HepG2 (cell line): Measurements from ENCODE around the gene ALDH18A1. TPM values are rescaled to one million over a fixed set of nuclear protein-coding genes. Genes with fewer than 3 reads are reported as not detected.

ENCODE experiments used
- ATAC-seq: fragments of 200-7000 bp; cut with Tn5 transposase; 3 replicates; pipeline ENCODE4 v1.9.1; 2020; ENCODE audit warnings: mild to moderate bottlenecking, moderate library complexity
- BruUV-seq: library from RNA; stranded (reverse); fragments of 400-500 nt; replicated peaks from 2 replicates; lab custom pipeline; 2021; lab: Mats Ljungman, UMichigan
- CTCF ChIA-PET: fragments of 300-600 bp; formaldehyde crosslinking; extraction: SDS; loops from one replicate; lab custom pipeline; 2021; ENCODE audit warnings: low total read pairs, inconsistent platforms, low intra/inter-chr PET ratio; lab: Yijun Ruan, JAX
- POLR2A ChIA-PET: fragments of 350-600 bp; sonication (Branson Sonifier 250); formaldehyde crosslinking; loops from one replicate; lab custom pipeline; 2020; ENCODE audit warnings: antibody characterized with exemption, inconsistent platforms; lab: Yijun Ruan, JAX
- DNase-seq: peaks from one replicate; pipeline ENCODE4 v3.0.0-alpha.2; 2015; ENCODE audit warnings: low spot score
- FAIRE-seq: peaks from 3 replicates; lab custom pipeline; 2011; peaks lifted over from hg19 to GRCh38; lab: Jason Lieb, UNC
- H2AFZ ChIP-seq: one replicate; pipeline ENCODE4 v1.6.1; 2011; ENCODE audit warnings: low read length, inconsistent platforms
- H3K27ac ChIP-seq: fragments of 300-600 bp; 3 replicates; pipeline ENCODE4 v1.8.0; 2011; ENCODE audit warnings: mixed run types, mild to moderate bottlenecking, mixed read lengths, low read length, inconsistent platforms; ENCODE audit not compliant: insufficient read depth; ENCODE audit errors: extremely low read length
- H3K27me3 ChIP-seq, 2 experiments: fragments of 200-600 bp in 1 of 2; 2 replicates in 1 of 2; 3 replicates in 1 of 2; pipeline versions ENCODE4 v1.6.0 to v1.8.0; 2011; ENCODE audit warnings: low read length in 2 of 2, mild to moderate bottlenecking in 2 of 2, moderate library complexity in 2 of 2, inconsistent platforms in 1 of 2; ENCODE audit not compliant: insufficient read depth in 2 of 2, control insufficient read depth in 1 of 2
- H3K36me3 ChIP-seq, 2 experiments: fragments of 200-600 bp in 1 of 2; replicated peaks in 1 of 2; 2 replicates in 1 of 2; 3 replicates in 1 of 2; pipeline versions ENCODE4 v1.5.1 to v1.8.0; 2011; ENCODE audit warnings: low read length in 2 of 2, inconsistent platforms in 1 of 2; ENCODE audit not compliant: insufficient read depth in 2 of 2, control insufficient read depth in 1 of 2
- H3K4me1 ChIP-seq: 2 replicates; pipeline ENCODE4 v1.5.1; 2012; ENCODE audit warnings: low read length, inconsistent platforms; ENCODE audit not compliant: insufficient read depth
- H3K4me2 ChIP-seq: 2 replicates; pipeline ENCODE4 v1.6.0; 2011; ENCODE audit warnings: low read depth, low read length, inconsistent platforms
- H3K4me3 ChIP-seq, 3 experiments: fragments of 200-600 bp in 1 of 3; sonication (generic), shearing (Covaris generic) in 1 of 3; replicated peaks in 1 of 3; 2 replicates each; pipeline ENCODE4 v1.5.1; 2011 to 2016; ENCODE audit warnings: low read length in 3 of 3, inconsistent platforms in 2 of 3, low read depth in 2 of 3, mild to moderate bottlenecking in 2 of 3, control low read depth in 1 of 3, mixed read lengths in 1 of 3; ENCODE audit not compliant: insufficient read depth in 1 of 3
- H3K79me2 ChIP-seq: one replicate; pipeline ENCODE4 v1.6.1; 2011; ENCODE audit warnings: low read length, inconsistent platforms; ENCODE audit not compliant: insufficient read depth
- H3K9ac ChIP-seq: 2 replicates; pipeline ENCODE4 v1.6.0; 2011; ENCODE audit warnings: mild to moderate bottlenecking, low read depth, low read length, inconsistent platforms; ENCODE audit not compliant: insufficient read depth
- H3K9me3 ChIP-seq: 2 replicates; pipeline ENCODE4 v1.5.1; 2012; ENCODE audit warnings: mild to moderate bottlenecking, low read length
- H4K20me1 ChIP-seq: 2 replicates; pipeline ENCODE4 v1.6.0; 2011; ENCODE audit warnings: inconsistent platforms, mild to moderate bottlenecking, low read length, moderate library complexity; ENCODE audit not compliant: insufficient read depth
- CTCF ChIP-seq: sonication (generic); formaldehyde crosslinking; IDR thresholded peaks from 2 replicates; pipeline ENCODE4 v1.5.0; 2020; ENCODE audit warnings: mild to moderate bottlenecking, missing genetic modification reagents, moderate library complexity
- ERF ChIP-seq: IDR thresholded peaks from 2 replicates; pipeline ENCODE4 v1.6.1; 2018; ENCODE audit warnings: missing biosample characterization, missing genetic modification reagents
- FOSL2 ChIP-seq: sonication (generic); formaldehyde crosslinking; IDR thresholded peaks from 2 replicates; pipeline ENCODE4 v1.4.0; 2020; ENCODE audit warnings: missing genetic modification reagents
- HNF4G ChIP-seq, 2 experiments: sonication (generic) in 1 of 2; formaldehyde crosslinking in 1 of 2; IDR thresholded peaks; 2 replicates each; pipeline versions ENCODE4 v1.4.0 to v1.6.1; 2011 to 2020; ENCODE audit warnings: borderline replicate concordance in 2 of 2, low read depth in 2 of 2, mild to moderate bottlenecking in 2 of 2, low read length in 1 of 2, missing genetic modification reagents in 1 of 2, moderate library complexity in 1 of 2
- JUNB ChIP-seq: sonication (generic); formaldehyde crosslinking; IDR thresholded peaks from 2 replicates; pipeline ENCODE4 v1.8.0; 2022; ENCODE audit warnings: missing genetic modification reagents, mild to moderate bottlenecking, borderline replicate concordance
- MXI1 ChIP-seq: IDR thresholded peaks from 3 replicates; pipeline ENCODE4 v1.6.1; 2012; ENCODE audit warnings: low read depth, low read length, inconsistent platforms, borderline replicate concordance
- NR2F6 ChIP-seq, 2 experiments: IDR thresholded peaks; 2 replicates each; pipeline ENCODE4 v1.6.1; 2016; ENCODE audit warnings: antibody characterized with exemption in 1 of 2, mild to moderate bottlenecking in 1 of 2
- PHF21A ChIP-seq: sonication (generic); formaldehyde crosslinking; IDR thresholded peaks from 2 replicates; pipeline ENCODE4 v1.5.0; 2020; ENCODE audit warnings: mild to moderate bottlenecking, missing genetic modification reagents
- RARA ChIP-seq: IDR thresholded peaks from 2 replicates; pipeline ENCODE4 v1.6.1; 2016; ENCODE audit warnings: missing genetic modification reagents, missing compliant biosample characterization
- RFX3 ChIP-seq: IDR thresholded peaks from 2 replicates; pipeline ENCODE4 v1.6.1; 2016; ENCODE audit warnings: missing biosample characterization, missing genetic modification reagents
- SIX1 ChIP-seq: sonication (generic); formaldehyde crosslinking; IDR thresholded peaks from 2 replicates; pipeline ENCODE4 v1.4.0; 2020; ENCODE audit warnings: missing genetic modification reagents, borderline replicate concordance
- THAP11 ChIP-seq: IDR thresholded peaks from 2 replicates; pipeline ENCODE4 v1.6.1; 2016; ENCODE audit warnings: missing biosample characterization, missing genetic modification reagents
- TRAFD1 ChIP-seq: sonication (generic); formaldehyde crosslinking; IDR thresholded peaks from 2 replicates; pipeline ENCODE4 v1.5.1; 2020; ENCODE audit warnings: missing genetic modification reagents, mild to moderate bottlenecking, borderline replicate concordance
- TSC22D2 ChIP-seq: sonication (generic); formaldehyde crosslinking; IDR thresholded peaks from 2 replicates; pipeline ENCODE4 v1.5.1; 2020; ENCODE audit warnings: missing genetic modification reagents, mild to moderate bottlenecking, borderline replicate concordance
- ZBTB7A ChIP-seq: sonication (generic); formaldehyde crosslinking; IDR thresholded peaks from 2 replicates; pipeline ENCODE4 v1.8.0; 2022; ENCODE audit warnings: mild to moderate bottlenecking, missing genetic modification reagents
- ZFP90 ChIP-seq: sonication (generic); formaldehyde crosslinking; IDR thresholded peaks from 2 replicates; pipeline ENCODE4 v1.8.0; 2022; ENCODE audit warnings: missing genetic modification reagents, mild to moderate bottlenecking, inconsistent platforms, borderline replicate concordance
- ZIK1 ChIP-seq: sonication (generic); formaldehyde crosslinking; IDR thresholded peaks from 2 replicates; pipeline ENCODE4 v1.5.0; 2020; ENCODE audit warnings: mild to moderate bottlenecking, low read depth, missing genetic modification reagents, borderline replicate concordance
- ZKSCAN8 ChIP-seq: IDR thresholded peaks from 2 replicates; pipeline ENCODE4 v1.6.1; 2016; ENCODE audit warnings: borderline replicate concordance, missing genetic modification reagents, missing compliant biosample characterization
- ZNF180 ChIP-seq: sonication (generic); formaldehyde crosslinking; IDR thresholded peaks from 2 replicates; pipeline ENCODE4 v1.4.0; 2020; ENCODE audit warnings: low read depth, missing genetic modification reagents, borderline replicate concordance
- ZNF292 ChIP-seq: sonication (generic); formaldehyde crosslinking; IDR thresholded peaks from 2 replicates; pipeline ENCODE4 v1.8.1; 2022; ENCODE audit warnings: mild to moderate bottlenecking, low read depth, missing genetic modification reagents, borderline replicate concordance
- ZNF788 ChIP-seq: sonication (generic); formaldehyde crosslinking; IDR thresholded peaks from 2 replicates; pipeline ENCODE4 v1.5.0; 2020; ENCODE audit warnings: mild to moderate bottlenecking, missing genetic modification reagents, borderline replicate concordance
- WGBS: methylation state at CpG from one replicate; pipeline ENCODE4 v1.1.6; 2017; ENCODE audit warnings: low lambda C conversion rate; 5-methylcytosine and 5-hydroxymethylcytosine counted together
- in situ Hi-C: cut with HindIII; loops from 2 replicates; pipeline ENCODE4 v1.10.0; 2017; ENCODE audit warnings: low pct_unique_long_range_greater_than_20kb; ENCODE audit not compliant: extremely low pct_ligation_motif_present
- intact Hi-C: fragments of 100-400 bp; cut with micrococcal nuclease; formaldehyde crosslinking; loops from one replicate; pipeline ENCODE4 v1.10.0; 2022; ENCODE audit not compliant: unreplicated experiment
- polyA plus RNA-seq, 8 experiments: library from polyadenylated mRNA; depleted of rRNA in 3 of 8; stranded (reverse) in 7 of 8; unstranded in 1 of 8; fragments of >200 nt; fragmentation: Illumina TruSeq in 4 of 8; extraction: Trizol in 4 of 8; gene quantifications; 2 replicates each; pipeline versions ENCODE4 v1.2.1 to v1.2.3, GENCODE V29; 2011 to 2016; ENCODE audit warnings: low read depth in 4 of 8, missing spikeins in 1 of 8, mixed read lengths in 1 of 8; ENCODE audit not compliant: insufficient read depth in 1 of 8
- total RNA-seq, 5 experiments: library from RNA; depleted of rRNA; stranded (reverse); fragments of >200 nt; fragmentation: Illumina TruSeq; extraction: Trizol; gene quantifications; 2 replicates each; pipeline ENCODE4 v1.2.3, GENCODE V29; 2016; ENCODE audit warnings: low read depth in 1 of 5

Gene ALDH18A1
- total and polyA plus RNA-seq, 2 of the 13 experiments (the other 11 are each of a cell fraction or from before 2014, with no cell fraction given), result 180 to 263 TPM

GRCh38 chr10:95640891-95641315, 15.6 kb downstream of the ALDH18A1 start:
- in situ Hi-C loops (no loop called here), intact Hi-C loops (no loop called here)
- ChIA-PET POLR2A (interaction anchor here (1.2 to 2.3 kb wide), 2 partner anchors 10 to 16 kb away, joined by 4 to 7 read pairs; partner anchors contain the start of gene ALDH18A1), CTCF (no interaction called here)
- H3K36me3 ChIP-seq, result peaks cover 34 to 76% of the 10 kb centered on the region in 2 experiments
- H3K4me3 ChIP-seq, result no peak overlapping the region
- H3K4me2 ChIP-seq, result no peak overlapping the region
- 67% methylated on average over 1 of the region's 1 CpG for WGBS
- peaks cover under 1% of the 10 kb centered on the region; the same call in 1 of the 2 replicates for H4K20me1 ChIP-seq
- no peaks in the 10 kb centered on the region for H3K9me3 ChIP-seq
- peak; percentile 89 for DNase-seq
- peak; percentile 83 for FAIRE-seq
- peaks cover 27% of the 10 kb centered on the region for H3K79me2 ChIP-seq
- H3K9ac ChIP-seq, result no peak overlapping the region; the same call in 1 of the 2 replicates
- peak; percentile 98 for ATAC-seq
- H3K4me1 ChIP-seq, result peaks cover 89% of the 10 kb centered on the region
- H2AFZ ChIP-seq, result no peak overlapping the region
- H3K27me3 ChIP-seq, result no peaks in the 10 kb centered on the region
- peak overlapping the region; percentile 69 for H3K27ac ChIP-seq
- no TSS peak for BruUV-seq
- TF ChIP-seq RARA (CRISPR knock-in tag) (peak; percentile 70), ZIK1 (CRISPR knock-in tag) (no peak), RFX3 (0 out of 2 replicates have a peak, but pooled peaks have one; percentile 29), ZFP90 (CRISPR knock-in tag) (0 out of 2 replicates have a peak, but pooled peaks have one; percentile 77), NR2F6 (IDR thresholded peaks at IDR 0.05) (no peak), NR2F6 (CRISPR knock-in tag; IDR thresholded peaks at IDR 0.05) (peak; percentile 64; the same call in 1 of the 2 replicates), TRAFD1 (CRISPR knock-in tag) (no peak), ZNF788 (peak; percentile 71; the same call in 1 of the 2 replicates), SIX1 (CRISPR knock-in tag) (no peak), HNF4G (IDR thresholded peaks at IDR 0.05; ENCODE audit: borderline replicate concordance, low read depth, low read length) (peak; percentile 58; the same call in 1 of the 2 replicates), HNF4G (CRISPR knock-in tag; IDR thresholded peaks at IDR 0.05; ENCODE audit: borderline replicate concordance, low read depth) (no peak; the same call in 1 of the 2 replicates), TSC22D2 (CRISPR knock-in tag) (peak; percentile 66; the same call in 1 of the 2 replicates), JUNB (CRISPR knock-in tag) (peak; percentile 41; the same call in 1 of the 2 replicates), ZBTB7A (CRISPR knock-in tag) (peak; percentile 42; the same call in 1 of the 2 replicates), ZKSCAN8 (CRISPR knock-in tag) (peak; percentile 77; the same call in 1 of the 2 replicates), PHF21A (CRISPR knock-in tag) (peak; percentile 97), FOSL2 (CRISPR knock-in tag) (peak; percentile 72), ERF (peak; percentile 49; the same call in 1 of the 2 replicates), ZNF292 (CRISPR knock-in tag) (peak; percentile 82; the same call in 1 of the 2 replicates), THAP11 (peak; percentile 49; the same call in 1 of the 2 replicates), ZNF180 (CRISPR knock-in tag) (no peak), CTCF (CRISPR knock-in tag) (0 out of 2 replicates have a peak, but pooled peaks have one; percentile 24), MXI1 (peak; percentile 41; the same call in 1 of the 3 replicates)
